HepG2 (cell line): ENCODE data around the gene ZNF772. TPM values are rescaled to one million over a fixed set of nuclear protein-coding genes. Genes with fewer than 3 reads are reported as not detected.

Experiments
- MAFK ChIP-seq, 2 experiments: IDR thresholded peaks in 1 of 2; conservative IDR thresholded peaks in 1 of 2; 2 replicates each; pipeline ENCODE4 v1.6.1; 2011; ENCODE audit warnings: improper control_type of control experiment in 2 of 2, low read length in 2 of 2
- NCOR1 ChIP-seq: fragments of 200-600 bp; sonication (generic); IDR thresholded peaks from 2 replicates; pipeline ENCODE4 v1.7.0; 2017; ENCODE audit warnings: antibody characterized with exemption, low read length, borderline replicate concordance
- PPARG ChIP-seq: conservative IDR thresholded peaks from 2 replicates; pipeline ENCODE4 v1.6.1; 2016; ENCODE audit warnings: missing biosample characterization, missing genetic modification reagents
- SNAI1 ChIP-seq: sonication (generic); formaldehyde crosslinking; IDR thresholded peaks from 2 replicates; pipeline ENCODE4 v1.5.0; 2020; ENCODE audit warnings: mild to moderate bottlenecking, missing genetic modification reagents, borderline replicate concordance
- SP4 ChIP-seq: sonication (generic); formaldehyde crosslinking; IDR thresholded peaks from 2 replicates; pipeline ENCODE4 v1.8.1; 2023; ENCODE audit warnings: mild to moderate bottlenecking, missing genetic modification reagents
- TCF12 ChIP-seq, 2 experiments: fragments of 450-650 bp in 1 of 2; sonication (generic) in 1 of 2; formaldehyde crosslinking in 1 of 2; IDR thresholded peaks; 2 replicates each; pipeline versions ENCODE4 v1.6.1 to v1.8.0; 2017 to 2022; ENCODE audit warnings: antibody characterized with exemption in 1 of 2, mild to moderate bottlenecking in 1 of 2, missing genetic modification reagents in 1 of 2, moderate library complexity in 1 of 2
- ZMAT3 ChIP-seq: sonication (generic); formaldehyde crosslinking; conservative IDR thresholded peaks from 2 replicates; pipeline ENCODE4 v1.7.0; 2021; ENCODE audit warnings: missing genetic modification reagents
- ZNF614 ChIP-seq: IDR thresholded peaks from 2 replicates; pipeline ENCODE4 v1.6.1; 2018; ENCODE audit warnings: missing biosample characterization, missing genetic modification reagents, inconsistent platforms, borderline replicate concordance
- ZNF652 ChIP-seq: IDR thresholded peaks from 2 replicates; pipeline ENCODE4 v1.6.1; 2016; ENCODE audit warnings: low read depth, borderline replicate concordance
- ZNF672 ChIP-seq: sonication (generic); formaldehyde crosslinking; IDR thresholded peaks from 2 replicates; pipeline ENCODE4 v1.8.1; 2022; ENCODE audit warnings: missing genetic modification reagents
- ZNF737 ChIP-seq: sonication (generic); formaldehyde crosslinking; IDR thresholded peaks from 2 replicates; pipeline ENCODE4 v1.5.0; 2020; ENCODE audit warnings: missing genetic modification reagents, mild to moderate bottlenecking, borderline replicate concordance
- ZSCAN31 ChIP-seq: sonication (generic); formaldehyde crosslinking; IDR thresholded peaks from 2 replicates; pipeline ENCODE4 v1.5.0; 2020; ENCODE audit warnings: low read depth, mild to moderate bottlenecking, missing genetic modification reagents
- polyA plus RNA-seq, 8 experiments: library from polyadenylated mRNA; depleted of rRNA in 3 of 8; stranded (reverse) in 7 of 8; unstranded in 1 of 8; fragments of >200 nt; fragmentation: Illumina TruSeq in 4 of 8; extraction: Trizol in 4 of 8; gene quantifications; 2 replicates each; pipeline versions ENCODE4 v1.2.1 to v1.2.3, GENCODE V29; 2011 to 2016; ENCODE audit warnings: low read depth in 4 of 8, missing spikeins in 1 of 8, mixed read lengths in 1 of 8; ENCODE audit not compliant: insufficient read depth in 1 of 8
- total RNA-seq, 5 experiments: library from RNA; depleted of rRNA; stranded (reverse); fragments of >200 nt; fragmentation: Illumina TruSeq; extraction: Trizol; gene quantifications; 2 replicates each; pipeline ENCODE4 v1.2.3, GENCODE V29; 2016; ENCODE audit warnings: low read depth in 1 of 5
- TF ChIP-seq, protein P1 (sequence below): sonication (generic); formaldehyde crosslinking; IDR thresholded peaks from 2 replicates; pipeline ENCODE4 v1.4.0; 2020; ENCODE audit warnings: missing genetic modification reagents
- TF ChIP-seq, protein P2 (sequence below): IDR thresholded peaks from 2 replicates; pipeline ENCODE4 v1.6.1; 2016
- TF ChIP-seq, protein P3 (sequence below): IDR thresholded peaks from 2 replicates; pipeline ENCODE4 v1.6.1; 2016; ENCODE audit warnings: mild to moderate bottlenecking
- TF ChIP-seq, protein P4 (sequence below): sonication (generic); formaldehyde crosslinking; IDR thresholded peaks from 2 replicates; pipeline ENCODE4 v1.4.0; 2020; ENCODE audit warnings: missing genetic modification reagents, borderline replicate concordance
- TF ChIP-seq, protein P5 (sequence below): conservative IDR thresholded peaks from 2 replicates; pipeline ENCODE4 v1.6.1; 2018; ENCODE audit warnings: missing genetic modification reagents
- TF ChIP-seq, protein P6 (sequence below): sonication (generic); formaldehyde crosslinking; IDR thresholded peaks from 2 replicates; pipeline ENCODE4 v1.9.0; 2021; ENCODE audit warnings: missing genetic modification reagents, mild to moderate bottlenecking, borderline replicate concordance

Gene ZNF772
- total and polyA plus RNA-seq, 2 of the 13 experiments (the other 11 are each of a cell fraction or from before 2014, with no cell fraction given), result 3.1 to 17.2 TPM

DNA sequence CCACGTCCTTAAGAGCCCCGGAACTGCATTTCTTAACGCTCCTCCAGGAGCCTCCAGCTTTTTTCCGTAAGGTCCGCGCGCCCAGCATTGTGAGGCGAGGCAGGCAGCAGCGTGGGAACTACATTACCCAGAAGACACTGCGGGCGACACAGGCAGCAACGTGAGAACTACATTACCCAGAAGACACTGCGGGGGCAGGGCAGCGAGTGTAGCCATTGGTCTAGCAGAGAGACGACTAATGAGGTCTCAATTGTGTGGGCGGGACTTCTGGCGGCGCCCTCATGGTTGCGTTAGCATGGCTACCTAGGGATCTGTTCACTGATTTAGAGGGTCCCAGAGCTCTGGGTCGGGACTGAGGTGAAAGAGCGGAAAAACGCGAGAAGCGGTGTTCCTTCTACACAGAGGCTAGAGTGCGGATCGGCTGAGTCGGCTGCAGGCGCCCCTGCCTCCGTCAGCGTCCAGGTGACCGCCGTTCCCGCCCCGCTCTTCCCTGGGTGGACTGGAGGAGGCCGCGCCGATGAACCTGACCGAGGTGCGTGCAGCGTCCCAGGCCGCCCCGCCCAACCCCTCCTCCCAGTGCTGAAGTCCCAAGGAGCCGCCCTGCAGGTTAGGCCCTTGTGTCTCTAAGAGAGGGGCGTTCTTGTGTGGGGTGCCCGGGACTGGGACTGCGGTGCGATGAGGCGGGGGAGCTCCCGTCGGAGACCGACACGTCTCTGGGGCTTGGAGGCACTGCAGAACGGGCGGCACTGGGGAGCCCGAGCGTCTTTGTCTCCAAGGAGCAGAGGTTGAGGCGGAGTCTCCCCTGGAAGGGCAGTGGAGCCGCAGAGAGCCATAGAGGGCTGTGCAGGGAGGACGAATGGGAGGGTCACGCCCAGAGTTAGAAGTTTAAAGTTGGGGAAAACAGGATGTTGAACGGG lies 42.0 kb downstream of the ZNF772 start, which contains the start of gene ZNF749 (continued):
- TF ChIP-seq, protein P1, sequence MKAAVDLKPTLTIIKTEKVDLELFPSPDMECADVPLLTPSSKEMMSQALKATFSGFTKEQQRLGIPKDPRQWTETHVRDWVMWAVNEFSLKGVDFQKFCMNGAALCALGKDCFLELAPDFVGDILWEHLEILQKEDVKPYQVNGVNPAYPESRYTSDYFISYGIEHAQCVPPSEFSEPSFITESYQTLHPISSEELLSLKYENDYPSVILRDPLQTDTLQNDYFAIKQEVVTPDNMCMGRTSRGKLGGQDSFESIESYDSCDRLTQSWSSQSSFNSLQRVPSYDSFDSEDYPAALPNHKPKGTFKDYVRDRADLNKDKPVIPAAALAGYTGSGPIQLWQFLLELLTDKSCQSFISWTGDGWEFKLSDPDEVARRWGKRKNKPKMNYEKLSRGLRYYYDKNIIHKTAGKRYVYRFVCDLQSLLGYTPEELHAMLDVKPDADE (CRISPR knock-in tag), result no peak
- TF ChIP-seq, protein P2, sequence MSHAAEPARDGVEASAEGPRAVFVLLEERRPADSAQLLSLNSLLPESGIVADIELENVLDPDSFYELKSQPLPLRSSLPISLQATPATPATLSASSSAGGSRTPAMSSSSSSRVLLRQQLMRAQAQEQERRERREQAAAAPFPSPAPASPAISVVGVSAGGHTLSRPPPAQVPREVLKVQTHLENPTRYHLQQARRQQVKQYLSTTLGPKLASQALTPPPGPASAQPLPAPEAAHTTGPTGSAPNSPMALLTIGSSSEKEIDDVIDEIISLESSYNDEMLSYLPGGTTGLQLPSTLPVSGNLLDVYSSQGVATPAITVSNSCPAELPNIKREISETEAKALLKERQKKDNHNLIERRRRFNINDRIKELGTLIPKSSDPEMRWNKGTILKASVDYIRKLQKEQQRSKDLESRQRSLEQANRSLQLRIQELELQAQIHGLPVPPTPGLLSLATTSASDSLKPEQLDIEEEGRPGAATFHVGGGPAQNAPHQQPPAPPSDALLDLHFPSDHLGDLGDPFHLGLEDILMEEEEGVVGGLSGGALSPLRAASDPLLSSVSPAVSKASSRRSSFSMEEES (CRISPR knock-in tag), result no peak
- no peak for TF ChIP-seq ZNF652 (CRISPR knock-in tag)
- TF ChIP-seq, protein P3, sequence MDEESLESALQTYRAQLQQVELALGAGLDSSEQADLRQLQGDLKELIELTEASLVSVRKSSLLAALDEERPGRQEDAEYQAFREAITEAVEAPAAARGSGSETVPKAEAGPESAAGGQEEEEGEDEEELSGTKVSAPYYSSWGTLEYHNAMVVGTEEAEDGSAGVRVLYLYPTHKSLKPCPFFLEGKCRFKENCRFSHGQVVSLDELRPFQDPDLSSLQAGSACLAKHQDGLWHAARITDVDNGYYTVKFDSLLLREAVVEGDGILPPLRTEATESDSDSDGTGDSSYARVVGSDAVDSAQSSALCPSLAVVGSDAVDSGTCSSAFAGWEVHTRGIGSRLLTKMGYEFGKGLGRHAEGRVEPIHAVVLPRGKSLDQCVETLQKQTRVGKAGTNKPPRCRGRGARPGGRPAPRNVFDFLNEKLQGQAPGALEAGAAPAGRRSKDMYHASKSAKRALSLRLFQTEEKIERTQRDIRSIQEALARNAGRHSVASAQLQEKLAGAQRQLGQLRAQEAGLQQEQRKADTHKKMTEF (CRISPR knock-in tag), result peak; percentile 52; the same call in 1 of the 2 replicates
- TF ChIP-seq TCF12 (IDR thresholded peaks at IDR 0.05), result no peak
- 0 out of 2 replicates have a peak, but pooled peaks have one; percentile 50 for TF ChIP-seq TCF12 (CRISPR knock-in tag; IDR thresholded peaks at IDR 0.05)
- TF ChIP-seq, protein P4, sequence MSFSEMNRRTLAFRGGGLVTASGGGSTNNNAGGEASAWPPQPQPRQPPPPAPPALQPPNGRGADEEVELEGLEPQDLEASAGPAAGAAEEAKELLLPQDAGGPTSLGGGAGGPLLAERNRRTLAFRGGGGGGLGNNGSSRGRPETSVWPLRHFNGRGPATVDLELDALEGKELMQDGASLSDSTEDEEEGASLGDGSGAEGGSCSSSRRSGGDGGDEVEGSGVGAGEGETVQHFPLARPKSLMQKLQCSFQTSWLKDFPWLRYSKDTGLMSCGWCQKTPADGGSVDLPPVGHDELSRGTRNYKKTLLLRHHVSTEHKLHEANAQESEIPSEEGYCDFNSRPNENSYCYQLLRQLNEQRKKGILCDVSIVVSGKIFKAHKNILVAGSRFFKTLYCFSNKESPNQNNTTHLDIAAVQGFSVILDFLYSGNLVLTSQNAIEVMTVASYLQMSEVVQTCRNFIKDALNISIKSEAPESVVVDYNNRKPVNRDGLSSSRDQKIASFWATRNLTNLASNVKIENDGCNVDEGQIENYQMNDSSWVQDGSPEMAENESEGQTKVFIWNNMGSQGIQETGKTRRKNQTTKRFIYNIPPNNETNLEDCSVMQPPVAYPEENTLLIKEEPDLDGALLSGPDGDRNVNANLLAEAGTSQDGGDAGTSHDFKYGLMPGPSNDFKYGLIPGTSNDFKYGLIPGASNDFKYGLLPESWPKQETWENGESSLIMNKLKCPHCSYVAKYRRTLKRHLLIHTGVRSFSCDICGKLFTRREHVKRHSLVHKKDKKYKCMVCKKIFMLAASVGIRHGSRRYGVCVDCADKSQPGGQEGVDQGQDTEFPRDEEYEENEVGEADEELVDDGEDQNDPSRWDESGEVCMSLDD (CRISPR knock-in tag), result no peak
- TF ChIP-seq SNAI1, result peak; percentile 59; the same call in 1 of the 2 replicates
- peak; percentile 55; the same call in 1 of the 2 replicates for TF ChIP-seq ZNF614 (CRISPR knock-in tag)
- no peak for TF ChIP-seq ZNF737 (CRISPR knock-in tag)
- TF ChIP-seq ZNF672 (CRISPR knock-in tag), result no peak
- TF ChIP-seq MAFK (conservative IDR thresholded peaks at IDR 0.05 in 1 of 2, IDR thresholded peaks at IDR 0.05 in 1 of 2; ENCODE audit: low read length in 2 of 2), result no peak
- 0 out of 2 replicates have a peak, but pooled peaks have one; percentile 54 for TF ChIP-seq ZMAT3 (CRISPR knock-in tag)
- TF ChIP-seq, protein P5, sequence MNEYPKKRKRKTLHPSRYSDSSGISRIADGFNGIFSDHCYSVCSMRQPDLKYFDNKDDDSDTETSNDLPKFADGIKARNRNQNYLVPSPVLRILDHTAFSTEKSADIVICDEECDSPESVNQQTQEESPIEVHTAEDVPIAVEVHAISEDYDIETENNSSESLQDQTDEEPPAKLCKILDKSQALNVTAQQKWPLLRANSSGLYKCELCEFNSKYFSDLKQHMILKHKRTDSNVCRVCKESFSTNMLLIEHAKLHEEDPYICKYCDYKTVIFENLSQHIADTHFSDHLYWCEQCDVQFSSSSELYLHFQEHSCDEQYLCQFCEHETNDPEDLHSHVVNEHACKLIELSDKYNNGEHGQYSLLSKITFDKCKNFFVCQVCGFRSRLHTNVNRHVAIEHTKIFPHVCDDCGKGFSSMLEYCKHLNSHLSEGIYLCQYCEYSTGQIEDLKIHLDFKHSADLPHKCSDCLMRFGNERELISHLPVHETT (CRISPR knock-in tag), result no peak; the same call in 1 of the 2 replicates
- peak; percentile 23 for TF ChIP-seq SP4
- 0 out of 2 replicates have a peak, but pooled peaks have one; percentile 9 for TF ChIP-seq PPARG (CRISPR knock-in tag)
- peak; percentile 39; the same call in 1 of the 2 replicates for TF ChIP-seq NCOR1
- peak; percentile 30 for TF ChIP-seq ZSCAN31 (CRISPR knock-in tag)
- TF ChIP-seq, protein P6, sequence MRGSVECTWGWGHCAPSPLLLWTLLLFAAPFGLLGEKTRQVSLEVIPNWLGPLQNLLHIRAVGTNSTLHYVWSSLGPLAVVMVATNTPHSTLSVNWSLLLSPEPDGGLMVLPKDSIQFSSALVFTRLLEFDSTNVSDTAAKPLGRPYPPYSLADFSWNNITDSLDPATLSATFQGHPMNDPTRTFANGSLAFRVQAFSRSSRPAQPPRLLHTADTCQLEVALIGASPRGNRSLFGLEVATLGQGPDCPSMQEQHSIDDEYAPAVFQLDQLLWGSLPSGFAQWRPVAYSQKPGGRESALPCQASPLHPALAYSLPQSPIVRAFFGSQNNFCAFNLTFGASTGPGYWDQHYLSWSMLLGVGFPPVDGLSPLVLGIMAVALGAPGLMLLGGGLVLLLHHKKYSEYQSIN (CRISPR knock-in tag), result no peak
